HG03558 (cell line): ENCODE data around the gene UBC.
A peak's percentile ranks its signal among the peaks of the same experiment; 100 is the strongest.

Experiments
- ATAC-seq: cut with Tn5 transposase; IDR thresholded peaks from one replicate; pipeline ENCODE4 v1.9.1; 2021; ENCODE audit warnings: moderate number of reproducible peaks; ENCODE audit not compliant: unreplicated experiment; ENCODE audit errors: extremely low read depth

Gene UBC

GRCh38 chr12:124867401-124867930 lies 47.0 kb downstream of the UBC start:
- ATAC-seq = no peak

- no peak for ATAC-seq
Observed at GRCh38 chr12:124866883-124867400, 47.5 kb downstream of the UBC start.

- no peak for ATAC-seq
Observed at GRCh38 chr12:124866195-124866882, 48.1 kb downstream of the UBC start.

GRCh38 chr12:124865728-124866127 lies 48.7 kb downstream of the UBC start:
- ATAC-seq = no peak

- no peak for ATAC-seq
Observed at GRCh38 chr12:124864326-124864752, 50.1 kb downstream of the UBC start.

GRCh38 chr12:124863416-124864325 lies 50.8 kb downstream of the UBC start, which contains the start of gene SCARB1:
Gene SCARB1 (minus strand): TSS chr12:124863864. CDS start chr12:124863720, 144 bp downstream.
- ATAC-seq = peak; percentile 52

- no peak for ATAC-seq
Observed at GRCh38 chr12:124862768-124863415, 51.6 kb downstream of the UBC start.

- peak; percentile 48 for ATAC-seq
Observed at GRCh38 chr12:124861898-124862676, 52.4 kb downstream of the UBC start.
